ELR (cell line): ENCODE measurements around the gene PRKAR2B.
"Not testable (repeated sequence)": the region's sequence is repeated elsewhere in the genome, so short reads cannot be mapped to it uniquely, and the experiment has no call there.

Source experiments
- DNase-seq: peaks from one replicate; pipeline ENCODE4 v3.0.0-alpha.2; 2015; ENCODE audit warnings: low read depth

Gene PRKAR2B

DNA sequence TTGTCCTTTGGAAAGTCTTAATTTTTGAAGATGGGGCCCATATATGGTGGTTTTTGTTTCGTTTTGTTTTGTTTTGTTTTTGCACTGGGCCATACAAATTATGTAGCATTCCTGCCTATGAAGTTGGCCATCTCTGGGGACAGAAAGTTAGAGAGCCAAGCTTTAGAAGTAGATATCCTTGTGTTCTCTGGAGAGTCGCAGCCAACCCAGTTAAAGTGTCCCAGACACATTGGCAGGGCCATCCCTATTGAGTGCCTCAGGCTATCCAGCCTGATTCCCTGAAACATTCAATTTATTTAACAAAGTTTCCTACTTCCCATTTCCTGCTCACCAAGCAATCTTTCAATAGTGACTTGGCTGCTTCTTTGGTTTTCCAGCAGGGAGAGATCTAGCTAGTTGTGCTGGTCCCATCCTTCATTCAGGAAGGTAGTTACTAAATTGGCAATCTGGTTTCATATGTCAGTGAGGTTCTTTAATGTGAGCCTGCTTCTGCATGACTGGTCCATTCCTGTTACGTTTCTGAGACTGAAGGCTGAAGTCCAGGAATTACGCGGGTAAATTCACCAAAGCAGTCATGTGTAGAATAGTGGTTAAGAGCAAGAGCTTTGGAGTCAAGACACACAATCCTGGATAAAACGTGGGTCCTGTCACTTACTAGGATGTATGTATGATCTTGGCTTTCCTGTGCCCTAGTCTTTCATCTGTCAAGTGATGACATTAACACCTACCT lies 75.0 kb downstream of the PRKAR2B start:
- no peak for DNase-seq

DNA sequence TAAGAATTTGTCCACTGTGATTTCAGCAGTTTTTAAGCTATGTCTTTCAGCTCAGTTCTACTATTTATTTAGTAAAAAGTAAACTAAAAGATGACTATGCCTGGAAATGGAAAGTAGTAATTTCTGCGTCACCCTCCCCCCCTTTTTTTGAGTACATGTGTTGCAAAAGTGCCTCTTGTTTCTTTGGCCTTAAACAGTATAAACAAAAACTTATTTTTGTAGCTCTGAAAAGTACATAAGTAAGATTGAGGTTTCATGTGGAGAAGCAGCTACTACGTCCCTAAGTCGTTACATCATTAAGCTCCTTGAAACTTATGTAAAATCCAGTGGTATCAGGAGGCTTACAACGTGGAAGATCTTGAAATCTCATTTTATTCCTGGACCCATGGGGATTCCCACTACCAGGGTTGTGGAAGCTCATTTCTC lies 78.0 kb downstream of the PRKAR2B start:
- peak; percentile 12 for DNase-seq

DNA sequence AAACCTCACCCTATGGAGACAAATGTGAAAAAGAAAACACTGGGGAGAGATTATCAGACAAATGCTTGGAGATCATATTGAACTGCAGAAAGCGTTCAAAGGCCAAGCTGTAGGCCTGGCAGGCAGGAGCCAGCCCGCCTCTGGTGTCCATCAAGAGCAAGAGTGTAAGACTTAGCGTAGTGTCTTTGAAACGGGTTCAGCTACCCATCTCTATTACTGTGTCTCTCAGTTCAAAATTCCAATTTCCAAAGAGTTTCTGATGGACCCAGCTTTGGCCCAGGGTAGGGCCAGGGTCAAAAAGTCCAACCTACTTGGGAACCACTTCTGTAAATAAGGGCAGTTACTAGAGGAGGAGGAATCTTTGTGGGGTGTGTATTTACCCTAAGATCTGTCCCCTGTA lies 78.9 kb downstream of the PRKAR2B start:
- DNase-seq = no peak

DNA sequence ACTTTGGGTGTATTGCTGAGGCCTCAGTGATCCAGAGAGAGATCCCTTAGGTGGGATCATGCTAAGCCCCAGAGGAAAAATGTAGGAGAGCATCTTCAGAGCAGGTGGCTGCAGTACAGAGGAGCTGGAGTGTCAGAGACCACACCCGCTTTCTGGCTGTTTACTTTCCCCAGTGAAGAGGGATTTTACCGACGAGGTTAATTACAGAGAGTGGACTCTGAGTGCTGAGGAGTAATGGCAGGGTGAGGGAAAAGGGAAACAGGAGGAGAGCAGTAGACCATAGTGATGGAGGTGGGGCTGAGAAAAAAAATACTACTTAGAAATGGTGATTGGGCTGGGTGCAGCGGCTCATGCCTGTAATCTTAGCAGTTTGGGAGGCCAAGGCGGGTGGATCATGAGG lies 81.0 kb downstream of the PRKAR2B start:
- no peak for DNase-seq

DNA sequence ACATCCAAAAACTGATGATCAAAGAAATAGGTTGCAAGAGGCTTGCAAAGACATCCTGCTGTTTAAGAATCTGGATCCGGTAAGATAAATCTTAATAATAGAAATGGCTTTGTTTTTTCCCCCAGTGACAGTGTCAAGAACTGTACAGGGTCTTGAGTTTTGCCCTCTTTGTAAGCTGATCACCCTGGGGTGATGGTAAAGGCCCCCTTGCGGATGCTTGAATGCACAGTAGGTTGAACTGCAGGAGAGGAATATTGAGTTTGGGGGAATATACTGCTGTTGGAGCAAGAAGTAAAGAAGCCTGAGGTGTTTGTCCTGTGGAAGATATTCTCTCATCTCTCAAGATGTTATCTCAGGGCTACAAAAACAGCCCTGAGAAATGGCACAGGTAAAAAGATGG lies 83.7 kb downstream of the PRKAR2B start:
- no peak for DNase-seq

DNA sequence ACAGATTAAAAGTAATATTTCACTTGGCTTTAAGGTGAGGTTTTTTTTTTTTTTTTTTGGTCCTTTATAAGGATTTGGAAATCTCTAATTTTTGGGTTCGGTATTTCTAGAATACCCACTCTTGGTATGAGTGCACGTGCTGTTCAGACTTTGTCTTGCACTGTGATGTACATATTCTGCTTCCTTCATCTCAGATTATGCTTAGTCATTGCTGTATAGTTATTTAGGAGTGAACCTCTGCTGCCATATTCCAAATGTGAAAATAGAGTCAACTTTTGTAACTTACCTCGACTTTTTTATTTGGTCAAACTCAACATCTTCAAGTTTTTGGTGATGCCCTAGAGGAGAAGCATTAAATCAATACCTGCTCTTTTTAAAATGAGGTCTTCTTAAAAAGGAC lies 84.2 kb downstream of the PRKAR2B start:
- DNase-seq = no peak

DNA sequence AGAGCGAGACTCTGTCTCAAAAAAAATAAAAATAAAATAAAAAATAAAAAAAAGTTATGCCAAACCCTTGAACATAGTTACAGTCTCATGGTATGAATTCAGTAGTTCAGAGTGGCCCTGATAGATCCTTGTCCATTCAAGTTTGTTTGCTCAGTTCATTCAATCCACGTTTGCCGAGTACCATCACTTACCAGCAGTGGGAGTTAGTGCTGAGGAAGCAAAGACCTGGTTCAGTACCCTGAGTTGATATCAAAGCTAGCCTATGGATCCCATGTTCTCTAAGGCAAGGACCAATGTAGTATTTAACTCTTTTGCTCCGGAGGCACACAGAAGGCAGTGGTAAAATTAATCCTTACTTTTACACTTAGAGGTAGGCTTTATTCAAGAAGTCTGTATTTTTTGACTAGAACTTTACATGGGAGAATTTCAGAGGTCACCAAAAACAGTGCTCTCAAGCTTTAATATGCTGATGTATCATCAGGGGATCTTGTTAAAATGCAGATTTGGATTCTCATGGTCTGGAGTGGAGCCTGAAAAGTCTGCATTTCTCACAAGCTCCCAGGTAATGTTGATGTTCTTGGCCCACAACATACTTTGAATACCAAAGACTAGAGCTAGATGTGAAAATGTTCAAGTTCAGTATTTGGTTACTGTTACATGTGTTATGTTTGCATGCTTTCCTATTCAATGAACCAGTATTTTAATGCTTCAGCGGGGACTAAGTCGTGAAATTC lies 86.1 kb downstream of the PRKAR2B start:
- DNase-seq = no peak

DNA sequence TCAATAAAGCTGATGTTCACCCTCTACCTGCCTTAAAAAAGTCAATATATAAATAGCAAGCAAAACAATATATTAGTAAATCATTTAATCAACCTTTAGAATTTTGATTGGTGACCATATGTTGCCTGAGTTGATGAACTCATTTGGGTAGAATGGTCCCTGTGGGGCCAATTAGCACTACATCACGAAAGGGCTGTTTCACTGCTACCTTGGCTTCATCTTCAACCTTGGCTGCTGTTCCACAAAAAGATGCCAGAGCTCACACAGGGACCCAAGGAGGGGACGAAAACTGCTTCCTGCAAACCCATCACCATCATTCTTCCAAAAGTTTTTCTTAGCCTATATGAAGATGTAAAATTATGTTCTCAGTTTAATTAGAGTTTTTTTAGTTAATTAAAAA lies 88.9 kb downstream of the PRKAR2B start:
- DNase-seq = no peak

DNA sequence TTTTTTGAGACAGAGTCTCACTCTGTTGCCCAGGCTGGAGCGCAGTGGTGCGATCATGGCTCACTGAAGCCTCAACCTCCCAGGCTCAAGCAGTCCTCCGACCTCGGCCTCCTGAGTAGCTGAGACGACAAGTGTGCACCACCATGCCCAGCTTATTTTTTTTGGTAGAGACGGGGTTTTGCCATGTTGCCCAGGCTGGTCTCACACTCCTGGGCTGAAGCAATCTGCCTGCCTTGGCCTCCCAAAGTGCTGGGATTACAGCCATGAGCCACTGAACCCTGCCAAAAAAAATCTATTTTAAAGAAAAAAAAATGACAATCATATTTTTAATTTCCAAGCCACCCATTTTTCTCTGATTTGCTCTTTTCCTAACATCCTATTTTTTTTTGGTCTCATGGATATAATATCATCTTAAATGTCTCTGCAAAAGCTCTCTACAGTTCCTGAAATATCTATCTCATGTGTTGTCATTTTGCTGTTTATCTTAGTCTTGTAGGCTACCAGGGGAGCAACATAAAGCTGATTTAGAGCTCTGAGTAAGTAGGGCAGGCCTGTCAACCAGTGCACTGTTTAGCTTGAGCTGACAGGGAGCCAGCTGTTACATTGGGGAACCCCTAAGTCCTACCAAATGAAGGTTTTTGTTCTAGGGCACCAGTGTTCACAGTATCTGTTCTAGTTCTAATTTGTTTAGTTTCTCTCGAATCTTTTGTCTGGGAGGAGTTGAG lies 94.4 kb downstream of the PRKAR2B start:
- DNase-seq = no peak

DNA sequence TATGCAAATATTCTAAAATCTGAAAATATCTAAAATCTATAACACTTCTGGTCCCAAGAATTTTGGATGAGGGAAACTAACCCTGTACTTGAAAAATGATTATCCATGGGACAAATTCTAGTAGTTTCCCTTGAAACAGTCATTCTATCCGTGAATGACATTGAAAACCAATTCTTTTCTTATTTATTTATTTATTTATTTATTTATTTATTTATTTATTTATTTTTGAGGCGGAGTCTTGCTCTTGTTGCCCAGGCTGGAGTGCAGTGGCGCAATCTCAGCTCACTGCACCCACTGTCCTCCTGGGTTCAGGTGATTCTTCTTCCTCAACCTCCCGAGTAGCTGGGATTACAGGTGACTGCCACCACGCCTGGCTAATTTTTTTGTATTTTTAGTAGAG lies 99.4 kb downstream of the PRKAR2B start:
- not testable (repeated sequence) for DNase-seq

DNA sequence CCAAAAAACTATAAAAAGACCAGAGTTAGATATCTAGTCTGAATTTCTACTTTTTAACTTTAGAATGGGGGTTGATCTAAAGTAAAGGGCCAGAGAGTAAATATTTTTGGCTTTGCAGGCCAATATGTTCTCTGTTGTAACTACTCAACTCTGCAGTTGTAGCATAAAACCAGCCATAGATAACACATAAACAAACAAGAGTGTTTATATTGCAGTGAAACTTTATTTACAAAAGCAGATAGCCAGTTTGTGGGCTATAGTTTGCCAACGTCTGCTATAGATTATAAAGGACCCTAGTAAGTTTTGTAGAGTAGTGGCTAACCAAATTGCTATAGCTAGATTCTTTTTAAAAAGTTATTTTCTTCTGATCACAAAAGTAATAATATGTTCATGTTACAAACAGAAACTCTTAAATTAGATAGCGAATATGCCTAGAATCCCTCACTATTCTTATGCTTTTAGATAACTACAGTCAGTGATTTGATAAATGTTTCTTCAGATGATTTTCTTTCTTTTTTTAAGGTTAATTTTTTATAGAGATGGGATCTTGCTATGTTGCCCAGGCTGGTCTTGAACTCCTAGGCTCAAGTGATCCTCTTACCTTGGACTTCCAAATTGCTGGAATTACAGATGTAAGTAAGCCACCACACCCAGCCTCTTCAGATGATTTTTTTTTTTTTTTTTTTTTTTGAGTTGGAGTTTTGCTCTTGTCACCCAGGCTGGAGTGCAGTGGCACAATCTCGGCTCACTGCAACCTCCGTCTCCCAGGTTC lies 100.7 kb downstream of the PRKAR2B start:
- DNase-seq = no peak

DNA sequence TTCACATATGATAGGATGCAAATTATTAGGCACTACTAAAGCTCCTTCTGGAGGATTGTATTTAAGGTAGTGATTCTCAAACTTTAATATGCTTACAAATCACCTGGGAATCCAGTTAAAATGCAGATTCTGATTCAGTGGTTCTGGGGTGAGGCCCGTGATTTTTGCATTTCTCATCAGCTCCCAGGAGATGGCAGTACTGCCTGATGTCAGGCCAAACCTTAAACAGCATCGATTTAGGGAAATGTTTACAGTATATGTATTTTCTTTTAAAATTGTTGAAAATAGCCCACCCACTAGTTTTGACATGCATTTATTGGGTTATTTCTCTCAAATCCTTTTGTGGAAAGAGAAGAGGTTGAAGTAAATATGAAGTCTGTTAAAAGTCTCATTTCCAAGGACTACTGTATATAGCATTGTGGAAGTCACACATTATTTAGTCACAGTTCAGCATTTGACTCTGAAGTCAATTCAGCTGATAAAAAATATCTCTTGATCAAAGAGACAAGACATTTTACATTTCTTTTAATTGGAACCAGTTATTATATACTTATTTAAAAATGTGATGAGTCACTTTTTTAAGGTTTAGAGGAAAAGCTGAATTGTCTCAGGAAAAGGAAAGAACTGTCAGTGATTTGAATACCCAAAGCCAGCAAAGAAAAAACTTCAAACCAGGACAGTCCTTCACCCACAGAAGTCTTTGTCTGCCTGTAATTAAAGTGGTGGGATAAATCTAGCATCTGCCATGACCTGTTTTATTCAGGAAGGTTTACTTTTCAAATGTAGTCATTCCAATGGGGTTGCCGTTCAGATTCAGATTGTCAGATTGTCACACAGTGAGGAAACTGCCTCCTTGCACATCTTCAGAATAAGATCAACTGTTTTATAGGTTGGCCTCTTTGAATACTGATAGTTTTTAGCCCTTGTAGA lies 103.2 kb downstream of the PRKAR2B start:
- DNase-seq = peak; percentile 62

DNA sequence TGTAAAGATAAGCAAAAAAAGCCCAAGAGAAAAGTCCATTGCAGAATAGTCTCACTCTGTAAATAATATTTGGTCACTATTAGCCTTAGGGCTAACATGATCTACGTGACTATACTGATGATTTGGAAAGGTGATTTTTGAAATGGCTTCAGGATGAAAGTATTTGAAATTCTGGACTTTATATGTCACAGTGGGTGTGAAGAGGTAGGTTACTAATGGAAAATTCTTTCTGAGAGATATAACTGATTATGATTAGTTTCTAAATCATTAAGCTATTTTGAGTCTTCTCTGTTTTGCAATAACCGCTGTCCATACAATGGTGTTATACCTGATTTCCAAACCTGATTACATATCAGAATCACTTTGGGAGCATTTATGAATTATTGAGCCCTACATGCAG lies 104.2 kb downstream of the PRKAR2B start:
- DNase-seq = no peak

DNA sequence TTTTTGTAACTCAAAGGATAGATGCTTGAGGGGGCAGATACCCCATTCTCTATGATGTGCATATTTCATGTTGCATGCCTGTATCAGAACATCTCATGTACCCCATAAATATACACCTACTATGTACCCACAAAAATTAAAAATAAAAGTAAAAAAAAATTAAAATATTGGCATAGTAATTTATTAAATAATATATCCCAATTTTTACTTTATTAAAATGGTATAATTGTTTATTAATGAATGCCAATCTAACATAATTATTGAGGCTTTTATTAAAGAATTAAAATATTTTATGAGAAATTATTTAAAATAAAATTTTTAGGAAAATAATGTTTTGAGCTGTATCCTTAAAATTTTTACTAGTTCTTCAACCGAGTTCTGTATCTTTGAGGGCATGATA lies 105.4 kb downstream of the PRKAR2B start:
- no peak for DNase-seq

DNA sequence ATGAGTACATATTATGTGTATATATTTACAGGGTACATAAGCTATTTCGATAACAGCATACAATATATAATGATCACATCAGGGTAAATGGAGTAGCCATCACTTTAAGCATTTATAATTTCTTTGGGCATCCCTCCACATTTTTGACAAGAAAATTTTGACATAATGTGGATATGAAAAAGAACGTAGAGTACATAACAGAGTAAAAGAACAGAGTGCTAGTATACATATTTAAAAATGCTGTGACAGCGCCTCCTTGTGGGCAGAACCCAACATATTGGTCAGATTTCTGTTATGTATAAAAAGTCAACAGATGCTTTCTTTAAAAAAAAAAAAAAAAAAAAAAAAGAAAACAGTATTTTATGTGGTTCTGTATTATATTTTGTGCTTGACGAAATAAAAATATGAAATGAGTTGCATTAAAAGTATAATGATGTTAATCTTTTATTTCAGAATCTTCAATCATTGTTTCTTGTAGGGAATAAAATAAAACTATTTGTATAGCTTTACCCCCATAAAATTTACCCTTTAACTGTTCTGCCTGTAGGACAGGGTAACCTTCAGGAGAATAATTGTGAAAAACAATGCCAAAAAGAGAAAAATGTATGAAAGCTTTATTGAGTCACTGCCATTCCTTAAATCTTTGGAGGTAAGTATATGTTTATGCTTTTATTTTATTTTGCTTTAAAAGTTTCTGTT lies 106.0 kb downstream of the PRKAR2B start:
- DNase-seq = peak; percentile 76

DNA sequence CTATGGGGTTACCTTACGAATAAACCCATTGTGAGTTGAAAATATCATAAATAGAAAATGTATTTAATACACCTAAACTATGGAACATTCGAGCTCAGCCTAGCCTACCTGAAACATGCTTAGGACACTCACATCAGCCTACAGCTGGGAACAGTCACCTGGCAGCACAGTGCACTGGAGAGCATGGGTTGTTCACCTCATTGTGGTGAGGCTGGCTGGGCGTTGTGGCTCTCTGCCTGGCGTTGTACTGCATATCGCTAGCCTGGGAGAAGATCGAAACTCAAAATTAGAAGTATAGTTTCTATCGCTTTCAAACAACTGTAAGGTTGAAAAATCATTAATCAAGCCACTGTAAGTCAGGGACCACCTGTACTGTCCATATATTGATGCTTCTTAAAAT lies 107.0 kb downstream of the PRKAR2B start:
- DNase-seq = no peak

DNA sequence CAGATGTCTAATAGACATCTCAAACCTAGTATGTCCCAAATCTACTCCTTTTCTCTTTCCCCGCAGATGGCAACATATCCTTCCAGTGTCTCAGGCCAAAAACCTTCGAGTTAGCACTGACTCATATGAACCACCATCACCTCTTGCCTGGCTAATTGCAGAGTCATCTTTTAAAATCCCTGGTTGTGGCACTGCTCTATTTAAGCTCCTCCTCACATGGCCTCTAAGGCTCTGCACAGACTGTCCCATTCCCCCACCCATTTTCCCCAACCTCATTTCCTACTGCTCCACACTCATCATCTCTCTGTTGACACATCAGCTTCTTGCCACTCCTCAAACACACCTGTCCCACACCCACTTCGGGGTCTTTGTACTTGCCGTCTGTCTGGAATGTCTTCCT lies 107.5 kb downstream of the PRKAR2B start:
- peak; percentile 61 for DNase-seq

DNA sequence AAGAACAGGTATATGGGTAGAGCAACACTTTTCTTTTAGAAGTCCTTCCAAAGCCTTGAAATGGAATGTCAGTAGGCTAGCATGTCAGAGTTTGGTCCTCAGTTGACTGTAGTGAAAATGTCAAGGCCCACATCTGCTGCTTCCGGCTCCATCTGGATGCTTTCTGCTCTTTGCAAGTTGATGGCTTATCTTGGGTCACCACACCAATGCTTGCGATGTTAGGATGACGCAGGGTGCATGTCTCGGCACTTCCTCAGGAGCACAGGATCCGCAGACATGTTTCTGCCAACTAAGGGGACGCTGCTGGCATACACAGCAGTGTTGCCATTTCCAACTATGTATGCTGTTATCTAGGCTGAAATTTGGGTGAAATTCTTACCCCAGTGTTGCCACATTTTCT lies 110.3 kb downstream of the PRKAR2B start:
- no peak for DNase-seq

DNA sequence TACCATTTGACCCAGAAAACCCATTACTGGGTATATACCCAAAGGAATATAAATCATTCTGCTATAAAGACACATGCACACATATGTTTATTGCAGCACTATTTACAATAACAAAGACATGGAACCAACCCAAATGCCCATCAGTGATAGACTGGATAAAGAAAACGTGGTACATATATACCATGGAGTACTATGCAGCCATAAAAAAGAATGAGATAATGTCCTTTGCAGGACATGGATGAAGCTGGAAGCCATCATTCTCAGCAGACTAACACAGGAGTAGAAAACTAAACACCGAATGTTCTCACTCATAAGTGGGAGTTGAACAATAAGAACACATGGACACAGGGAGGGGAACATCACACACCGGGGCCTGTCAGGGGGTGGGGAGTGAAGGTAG lies 111.2 kb downstream of the PRKAR2B start:
- DNase-seq = not testable (repeated sequence)

DNA sequence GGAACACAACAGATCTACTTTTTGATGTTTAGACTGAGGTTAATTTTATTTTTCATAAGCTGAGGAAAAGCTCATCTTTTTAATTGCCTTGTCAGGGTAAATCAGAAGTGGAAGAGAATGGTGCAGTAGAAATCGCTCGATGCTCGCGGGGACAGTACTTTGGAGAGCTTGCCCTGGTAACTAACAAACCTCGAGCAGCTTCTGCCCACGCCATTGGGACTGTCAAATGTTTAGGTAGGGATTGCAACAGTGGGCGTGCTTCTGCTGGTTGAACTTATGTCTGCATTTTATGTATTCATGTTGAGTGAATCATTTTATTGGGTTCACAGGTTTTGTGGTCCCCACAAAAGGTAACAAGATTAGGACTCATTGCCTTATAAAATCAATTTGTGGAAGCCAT lies 112.6 kb downstream of the PRKAR2B start:
- no peak for DNase-seq

DNA sequence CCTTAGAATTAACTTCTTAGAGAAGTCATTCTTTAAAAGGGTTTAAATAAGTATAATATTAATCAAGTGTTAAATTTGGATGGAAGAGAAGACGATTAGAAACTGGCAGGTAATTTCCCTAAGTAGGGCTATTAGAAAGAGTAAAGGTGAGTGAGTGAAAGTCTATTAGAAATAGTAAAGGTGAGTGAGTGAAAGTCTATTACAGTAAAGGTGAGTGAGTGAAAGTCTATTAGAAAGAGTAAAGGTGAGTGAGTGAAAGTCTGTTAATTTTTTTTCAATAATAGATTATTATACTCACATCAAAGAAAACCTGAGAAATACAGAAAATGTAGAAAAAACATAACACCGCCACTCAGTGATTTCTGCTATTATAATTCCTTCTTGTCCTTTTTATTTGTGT lies 113.5 kb downstream of the PRKAR2B start:
- no peak for DNase-seq
